ENCODE measurements around the gene PLEKHG4.
A peak's percentile ranks its signal among the peaks of the same experiment; 100 is the strongest.

The PLEKHG4 gene

DNA sequence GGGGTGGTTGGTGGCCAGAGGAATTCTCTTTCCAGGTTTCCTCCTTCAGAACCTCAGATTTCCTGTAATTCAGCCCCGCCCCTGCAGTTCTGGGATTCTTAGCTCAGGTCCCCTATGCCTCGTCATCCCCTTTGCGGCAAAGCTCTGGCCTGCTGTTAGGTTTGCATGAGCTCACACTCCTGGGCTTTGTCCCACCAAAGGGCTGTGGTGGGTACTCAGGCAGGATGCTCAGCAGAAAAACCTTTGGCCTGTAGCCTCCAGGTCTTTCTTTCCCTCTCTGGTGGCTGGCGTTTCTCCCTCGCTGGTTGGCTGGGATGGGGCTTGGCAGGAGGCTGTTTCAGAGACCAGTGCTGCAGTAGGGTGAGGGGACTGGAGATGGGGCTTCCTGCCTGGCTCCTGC lies 9.6 kb upstream of the PLEKHG4 start:
- peak; percentile 42 for DNase-seq (ENCODE audit: low read depth)
- no peak overlapping the region for H3K4me3 ChIP-seq (replicated peaks; ENCODE audit: low read depth, low read length)
- TF ChIP-seq CTCF (IDR thresholded peaks at IDR 0.05; ENCODE audit: low read length, missing control alignments), result no peak

- TF ChIP-seq CTCF (IDR thresholded peaks at IDR 0.05; ENCODE audit: low read length, missing control alignments), result no peak
- H3K4me3 ChIP-seq (replicated peaks; ENCODE audit: low read depth, low read length), result no peak overlapping the region
- DNase-seq (ENCODE audit: low read depth), result no peak
Observed at GRCh38 chr16:67270931-67271338, 8.4 kb upstream of the PLEKHG4 start.

- no peak for TF ChIP-seq CTCF (IDR thresholded peaks at IDR 0.05; ENCODE audit: low read length, missing control alignments)
- H3K4me3 ChIP-seq (replicated peaks; ENCODE audit: low read depth, low read length), result no peak overlapping the region
- no peak for DNase-seq (ENCODE audit: low read depth)
Observed at GRCh38 chr16:67271446-67271845, 7.9 kb upstream of the PLEKHG4 start.

GRCh38 chr16:67275321-67275720 lies 4.0 kb upstream of the PLEKHG4 start:
- no peak for DNase-seq (ENCODE audit: low read depth)
- no peak overlapping the region for H3K4me3 ChIP-seq (replicated peaks; ENCODE audit: low read depth, low read length)
- no peak for TF ChIP-seq CTCF (IDR thresholded peaks at IDR 0.05; ENCODE audit: low read length, missing control alignments)

DNA sequence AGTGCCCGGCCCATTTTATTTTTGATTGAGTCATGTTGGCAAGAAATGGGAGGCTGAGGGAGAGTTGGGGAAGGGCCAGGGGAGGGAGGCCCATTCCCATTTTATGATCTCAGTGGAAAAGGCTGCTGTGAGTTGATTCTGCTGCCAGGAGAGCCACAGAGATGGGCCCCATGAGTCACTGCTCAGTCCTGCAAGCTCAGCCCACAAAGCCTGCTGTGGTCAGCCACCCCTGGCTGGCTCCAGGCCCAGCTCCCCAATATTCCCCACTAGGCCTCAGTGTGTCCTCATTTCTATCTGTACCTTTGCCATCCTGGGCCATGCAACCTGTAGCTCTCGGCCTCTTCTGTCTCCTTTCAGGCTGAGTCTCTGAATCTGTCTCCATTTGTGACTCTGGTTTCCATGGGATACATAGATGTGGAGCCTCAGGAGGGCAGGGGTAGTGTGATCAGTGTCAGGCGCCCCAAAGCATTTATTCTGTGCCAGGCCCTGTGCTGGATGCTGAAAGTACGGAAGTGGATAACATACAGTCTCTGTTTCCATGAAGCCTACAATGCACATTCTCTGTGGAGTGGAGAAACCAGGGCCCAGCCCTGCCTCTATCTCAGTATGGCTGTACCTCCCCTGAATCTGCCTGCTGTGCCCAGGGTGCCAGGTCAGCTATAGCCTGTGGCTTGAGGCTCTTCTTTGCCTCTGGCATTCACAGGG lies 1.9 kb upstream of the PLEKHG4 start:
- H3K4me3 ChIP-seq (replicated peaks; ENCODE audit: low read depth, low read length), result no peak overlapping the region
- DNase-seq (ENCODE audit: low read depth), result peak; percentile 98
- TF ChIP-seq CTCF (IDR thresholded peaks at IDR 0.05; ENCODE audit: low read length, missing control alignments), result no peak

DNA sequence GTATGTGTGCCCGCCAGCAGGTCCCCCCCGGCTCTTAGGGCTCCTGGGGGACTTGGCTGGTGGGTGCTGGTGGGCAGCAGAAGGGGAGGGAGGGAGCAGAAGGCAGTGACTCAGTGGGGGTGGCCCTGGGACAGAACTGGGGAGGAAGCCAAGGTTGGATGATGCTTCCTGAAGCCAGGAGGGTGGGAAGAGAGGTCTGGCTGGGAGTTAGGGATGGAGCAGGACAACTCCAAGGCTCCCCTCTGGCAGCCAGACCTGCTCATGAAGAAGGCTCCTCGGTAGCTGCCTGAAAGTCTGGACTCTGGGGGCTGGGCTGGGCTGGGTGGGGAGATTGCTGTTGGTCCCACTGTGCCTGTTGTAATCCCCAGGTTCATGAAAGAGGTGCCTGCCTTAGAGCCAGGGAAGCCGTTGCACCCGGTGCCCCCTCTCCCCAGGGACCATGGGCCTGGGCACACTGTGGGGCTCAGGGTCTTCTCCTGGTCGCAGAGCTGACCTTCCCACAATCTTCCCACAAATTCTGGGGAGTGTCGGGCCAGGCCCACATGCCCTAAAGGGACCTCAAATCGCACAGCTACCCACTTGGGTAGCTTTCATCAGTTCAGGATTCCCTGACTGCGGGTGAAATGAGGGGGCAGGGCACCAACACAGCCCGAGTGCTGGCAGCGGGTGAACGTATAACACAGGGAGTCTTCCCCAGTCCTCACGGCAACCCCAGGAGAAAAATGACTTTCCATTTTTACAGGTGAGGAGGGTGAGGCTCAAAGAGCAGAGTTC lies 1.1 kb upstream of the PLEKHG4 start:
- no peak for TF ChIP-seq CTCF (IDR thresholded peaks at IDR 0.05; ENCODE audit: low read length, missing control alignments)
- peak; percentile 75 for DNase-seq (ENCODE audit: low read depth)
- peak overlapping the region; percentile 47 for H3K4me3 ChIP-seq (replicated peaks; ENCODE audit: low read depth, low read length)

All from fibroblast of pulmonary artery (primary cell).